IMR-90 (cell line): ENCODE results near the gene GFPT1. TPM values are rescaled to one million over a fixed set of nuclear protein-coding genes. Genes with fewer than 3 reads are reported as not detected.

Source experiments
- ATAC-seq: fragments of 200-7000 bp; cut with Tn5 transposase; 2 replicates; pipeline ENCODE4 v1.9.1; 2020; ENCODE audit warnings: low read depth, mild to moderate bottlenecking, moderate library complexity
- BruUV-seq: library from RNA; stranded (reverse); fragments of 400-500 nt; replicated peaks from 2 replicates; lab custom pipeline; 2021; lab: Mats Ljungman, UMichigan
- CTCF ChIA-PET: fragments of 300-600 bp; formaldehyde crosslinking; extraction: SDS; loops from one replicate; lab custom pipeline; 2021; ENCODE audit warnings: antibody characterized with exemption; lab: Yijun Ruan, JAX
- POLR2A ChIA-PET: fragments of 300-600 bp; sonication (Branson Sonifier 250); formaldehyde crosslinking; loops from one replicate; lab custom pipeline; 2022; ENCODE audit warnings: antibody characterized with exemption; ENCODE audit not compliant: unreplicated experiment; lab: Charles Lee
- DNase-seq: peaks from one replicate; pipeline ENCODE4 v3.0.0; 2013
- H2AFZ ChIP-seq: replicated peaks from 2 replicates; pipeline ENCODE3; 2013; ENCODE audit warnings: low read length, mild to moderate bottlenecking; ENCODE audit not compliant: poor library complexity
- H2AK5ac ChIP-seq: 2 replicates; pipeline ENCODE4 v1.6.1; 2013; ENCODE audit warnings: low read depth, low read length, inconsistent platforms
- H2AK9ac ChIP-seq: replicated peaks from 2 replicates; pipeline ENCODE3; 2013; ENCODE audit warnings: mild to moderate bottlenecking, low read depth, low read length, moderate library complexity; ENCODE audit not compliant: poor library complexity
- H2BK120ac ChIP-seq: 2 replicates; pipeline ENCODE4 v1.6.1; 2013; ENCODE audit warnings: low read depth, low read length, inconsistent platforms
- H2BK15ac ChIP-seq: 3 replicates; pipeline ENCODE4 v1.6.1; 2013; ENCODE audit warnings: low read depth, low read length, inconsistent platforms
- H2BK20ac ChIP-seq: 2 replicates; pipeline ENCODE4 v1.6.1; 2013; ENCODE audit warnings: low read depth, mild to moderate bottlenecking, inconsistent platforms, low read length, moderate library complexity
- H2BK5ac ChIP-seq: 2 replicates; pipeline ENCODE4 v1.6.1; 2013; ENCODE audit warnings: mild to moderate bottlenecking, low read depth, low read length, inconsistent platforms; ENCODE audit not compliant: poor library complexity, severe bottlenecking
- H3K14ac ChIP-seq: replicated peaks from 2 replicates; pipeline ENCODE4 v1.6.1; 2013; ENCODE audit warnings: low read depth, low read length, inconsistent platforms
- H3K18ac ChIP-seq: 2 replicates; pipeline ENCODE4 v1.6.1; 2013; ENCODE audit warnings: low read depth, low read length, control low read depth
- H3K23ac ChIP-seq: 2 replicates; pipeline ENCODE4 v1.6.1; 2013; ENCODE audit warnings: low read depth, low read length, inconsistent platforms
- H3K27ac ChIP-seq: 2 replicates; pipeline ENCODE4 v1.5.1; 2013; ENCODE audit warnings: mild to moderate bottlenecking, control low read depth, low read length; ENCODE audit not compliant: insufficient read depth
- H3K27me3 ChIP-seq: 2 replicates; pipeline ENCODE4 v1.6.1; 2013; ENCODE audit warnings: low read length; ENCODE audit not compliant: control insufficient read depth, insufficient read depth
- H3K36me3 ChIP-seq: 2 replicates; pipeline ENCODE4 v1.6.1; 2013; ENCODE audit warnings: low read length, mixed read lengths; ENCODE audit not compliant: control insufficient read depth, insufficient read depth
- H3K4ac ChIP-seq: 2 replicates; pipeline ENCODE4 v1.6.1; 2013; ENCODE audit warnings: low read depth, low read length, inconsistent platforms
- H3K4me1 ChIP-seq: 2 replicates; pipeline ENCODE4 v1.6.1; 2013; ENCODE audit warnings: low read length, mixed read lengths; ENCODE audit not compliant: control insufficient read depth, insufficient read depth
- H3K4me2 ChIP-seq: 2 replicates; pipeline ENCODE4 v1.6.1; 2013; ENCODE audit warnings: low read depth, mild to moderate bottlenecking, control low read depth, low read length, moderate library complexity
- H3K4me3 ChIP-seq: 2 replicates; pipeline ENCODE4 v1.5.1; 2013; ENCODE audit warnings: low read depth, mild to moderate bottlenecking, control low read depth, low read length, moderate library complexity; ENCODE audit not compliant: insufficient read depth
- H3K56ac ChIP-seq: 2 replicates; pipeline ENCODE4 v1.6.1; 2013; ENCODE audit warnings: low read length, inconsistent platforms; ENCODE audit not compliant: insufficient read depth; ENCODE audit errors: extremely low read depth
- H3K79me1 ChIP-seq, 2 experiments: 2 replicates each; pipeline ENCODE4 v1.6.1; 2013; ENCODE audit warnings: low read length in 2 of 2, inconsistent platforms in 1 of 2, low read depth in 1 of 2
- H3K9ac ChIP-seq: 2 replicates; pipeline ENCODE4 v1.6.1; 2013; ENCODE audit warnings: low read depth, low read length, control low read depth
- H3K9me1 ChIP-seq: 2 replicates; pipeline ENCODE4 v1.6.1; 2013; ENCODE audit warnings: low read length, inconsistent platforms; ENCODE audit not compliant: insufficient read depth
- H3K9me3 ChIP-seq: 2 replicates; pipeline ENCODE4 v1.6.1; 2013; ENCODE audit warnings: low read length; ENCODE audit not compliant: control insufficient read depth, insufficient read depth
- H4K20me1 ChIP-seq: 2 replicates; pipeline ENCODE4 v1.6.1; 2013; ENCODE audit warnings: low read length, inconsistent platforms; ENCODE audit not compliant: insufficient read depth
- H4K5ac ChIP-seq: 2 replicates; pipeline ENCODE4 v1.6.1; 2013; ENCODE audit warnings: mild to moderate bottlenecking, low read depth, low read length, control low read depth
- H4K8ac ChIP-seq, 2 experiments: 2 replicates each; pipeline ENCODE4 v1.6.1; 2013; ENCODE audit warnings: low read depth in 2 of 2, low read length in 2 of 2, control low read depth in 1 of 2, inconsistent platforms in 1 of 2
- H4K91ac ChIP-seq: 2 replicates; pipeline ENCODE4 v1.6.1; 2013; ENCODE audit warnings: low read depth, low read length, inconsistent platforms; ENCODE audit not compliant: insufficient read depth
- BHLHE40 ChIP-seq: fragments of 150-350 bp; IDR thresholded peaks from 2 replicates; pipeline ENCODE4 v1.6.1; 2016; ENCODE audit warnings: mild to moderate bottlenecking, low read depth, low read length
- CEBPB ChIP-seq: IDR thresholded peaks from 2 replicates; pipeline ENCODE4 v1.6.1; 2012; ENCODE audit warnings: low read depth, low read length, improper control_type of control experiment
- ELK1 ChIP-seq: fragments of 150-350 bp; IDR thresholded peaks from 2 replicates; pipeline ENCODE4 v1.6.1; 2016; ENCODE audit warnings: low read depth, mild to moderate bottlenecking, low read length, moderate library complexity, borderline replicate concordance
- FOS ChIP-seq: fragments of 150-350 bp; IDR thresholded peaks from 2 replicates; pipeline ENCODE4 v1.6.1; 2016; ENCODE audit warnings: low read depth, low read length
- MAFK ChIP-seq: IDR thresholded peaks from 2 replicates; pipeline ENCODE4 v1.6.1; 2012; ENCODE audit warnings: low read depth, low read length, improper control_type of control experiment
- MAZ ChIP-seq: IDR thresholded peaks from 2 replicates; pipeline ENCODE4 v1.6.1; 2012; ENCODE audit warnings: low read depth, mild to moderate bottlenecking, low read length, improper control_type of control experiment, moderate library complexity, borderline replicate concordance
- MXI1 ChIP-seq: IDR thresholded peaks from 2 replicates; pipeline ENCODE4 v1.6.1; 2012; ENCODE audit warnings: low read depth, mild to moderate bottlenecking, low read length, moderate library complexity, borderline replicate concordance
- NFE2L2 ChIP-seq: fragments of 150-350 bp; IDR thresholded peaks from 2 replicates; pipeline ENCODE4 v1.6.1; 2016; ENCODE audit warnings: low read depth, mild to moderate bottlenecking, low read length
- POLR2A ChIP-seq: IDR thresholded peaks from 2 replicates; pipeline ENCODE4 v1.6.1; 2012; ENCODE audit warnings: mild to moderate bottlenecking, low read depth, low read length
- SMC3 ChIP-seq: fragments of 150-350 bp; IDR thresholded peaks from 2 replicates; pipeline ENCODE4 v1.6.1; 2016; ENCODE audit warnings: low read depth, mild to moderate bottlenecking, antibody characterized with exemption, low read length, moderate library complexity
- USF2 ChIP-seq: fragments of 150-350 bp; IDR thresholded peaks from 2 replicates; pipeline ENCODE4 v1.6.1; 2017; ENCODE audit warnings: mild to moderate bottlenecking, antibody characterized with exemption, low read length, low read depth
- dilution Hi-C: fragments of 300-500 bp; cut with HindIII; formaldehyde crosslinking; loops from one replicate; pipeline ENCODE4 v1.14.3; 2018; ENCODE audit warnings: low sequenced_read_pairs; ENCODE audit not compliant: unreplicated experiment
- in situ Hi-C: fragments of 300-500 bp; cut with MboI; formaldehyde crosslinking; loops from 3 replicates; pipeline ENCODE4 v1.14.3; 2019; ENCODE audit warnings: low sequenced_read_pairs, inconsistent platforms, mixed read lengths
- intact Hi-C: fragments of 100-400 bp; cut with micrococcal nuclease; formaldehyde crosslinking; loops from 2 replicates; pipeline ENCODE4 v1.10.0; 2022
- polyA plus RNA-seq, 3 experiments: library from polyadenylated mRNA; depleted of rRNA; stranded (reverse); fragments of >200 nt; gene quantifications; 2 replicates each; pipeline ENCODE4 v1.2.3, GENCODE V29; 2012; ENCODE audit warnings: low replicate concordance in 1 of 3
- total RNA-seq: library from RNA; depleted of rRNA; stranded (reverse); fragments of >200 nt; gene quantifications from 2 replicates; pipeline ENCODE4 v1.2.3, GENCODE V29; 2012
- TF ChIP-seq, protein P1 (sequence below): conservative IDR thresholded peaks from 2 replicates; pipeline ENCODE4 v1.5.1; 2012; ENCODE audit warnings: mild to moderate bottlenecking, low read depth, low read length, improper control_type of control experiment

The GFPT1 gene
- total and polyA plus RNA-seq, 2 of the 4 experiments (the other 2 are of a cell fraction): 23.5 to 52.9 TPM

- H3K4me2 ChIP-seq: no peak overlapping the region
- no peak overlapping the region for H2AFZ ChIP-seq
- no peak for ATAC-seq
- POLR2A ChIA-PET: no interaction called here
- BruUV-seq: no TSS peak
- H3K56ac ChIP-seq: no peak overlapping the region
- peaks cover 31% of the 10 kb centered on the region for H3K36me3 ChIP-seq
- no peak overlapping the region for H3K9ac ChIP-seq
- H2BK20ac ChIP-seq: no peak overlapping the region
- dilution Hi-C loops: no loop called here
- DNase-seq: no peak
- H2BK120ac ChIP-seq: no peak overlapping the region
- no peaks in the 10 kb centered on the region for H3K27me3 ChIP-seq
- H2AK9ac ChIP-seq: no peak overlapping the region
- H2AK5ac ChIP-seq: no peak overlapping the region
- H3K14ac ChIP-seq: no peak overlapping the region
- H3K4ac ChIP-seq: no peak overlapping the region
- H3K4me1 ChIP-seq: no peaks in the 10 kb centered on the region
- H4K8ac ChIP-seq: no peak overlapping the region
- peaks cover 4 to 17% of the 10 kb centered on the region in 2 experiments; a peak in 3 of 4 replicates for H3K79me1 ChIP-seq
- no peak overlapping the region for H3K18ac ChIP-seq
- no peak overlapping the region for H2BK15ac ChIP-seq
- no peak overlapping the region for H2BK5ac ChIP-seq
- H4K91ac ChIP-seq: no peak overlapping the region
- no peak overlapping the region for H4K5ac ChIP-seq
- CTCF ChIA-PET: no interaction called here
- no peak overlapping the region for H3K27ac ChIP-seq
- intact Hi-C loops: no loop called here
- H3K9me3 ChIP-seq: no peaks in the 10 kb centered on the region
- no peaks in the 10 kb centered on the region for H4K20me1 ChIP-seq
- in situ Hi-C loops: no loop called here
- no peak overlapping the region for H3K23ac ChIP-seq
- TF ChIP-seq POLR2A (no peak), CEBPB (no peak), USF2 (no peak), MAFK (no peak), MAZ (no peak), FOS (no peak), MXI1 (no peak), ELK1 (no peak), BHLHE40 (no peak), NFE2L2 (no peak), SMC3 (no peak)
- TF ChIP-seq, protein P1, sequence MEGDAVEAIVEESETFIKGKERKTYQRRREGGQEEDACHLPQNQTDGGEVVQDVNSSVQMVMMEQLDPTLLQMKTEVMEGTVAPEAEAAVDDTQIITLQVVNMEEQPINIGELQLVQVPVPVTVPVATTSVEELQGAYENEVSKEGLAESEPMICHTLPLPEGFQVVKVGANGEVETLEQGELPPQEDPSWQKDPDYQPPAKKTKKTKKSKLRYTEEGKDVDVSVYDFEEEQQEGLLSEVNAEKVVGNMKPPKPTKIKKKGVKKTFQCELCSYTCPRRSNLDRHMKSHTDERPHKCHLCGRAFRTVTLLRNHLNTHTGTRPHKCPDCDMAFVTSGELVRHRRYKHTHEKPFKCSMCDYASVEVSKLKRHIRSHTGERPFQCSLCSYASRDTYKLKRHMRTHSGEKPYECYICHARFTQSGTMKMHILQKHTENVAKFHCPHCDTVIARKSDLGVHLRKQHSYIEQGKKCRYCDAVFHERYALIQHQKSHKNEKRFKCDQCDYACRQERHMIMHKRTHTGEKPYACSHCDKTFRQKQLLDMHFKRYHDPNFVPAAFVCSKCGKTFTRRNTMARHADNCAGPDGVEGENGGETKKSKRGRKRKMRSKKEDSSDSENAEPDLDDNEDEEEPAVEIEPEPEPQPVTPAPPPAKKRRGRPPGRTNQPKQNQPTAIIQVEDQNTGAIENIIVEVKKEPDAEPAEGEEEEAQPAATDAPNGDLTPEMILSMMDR: no peak
- H3K4me3 ChIP-seq: no peak overlapping the region
- peaks cover 3% of the 10 kb centered on the region; the same call in 1 of the 2 replicates for H3K9me1 ChIP-seq
Observed at GRCh38 chr2:69411120-69411519, 24.1 kb upstream of the GFPT1 start.
